HEK293T (cell line): ENCODE measurements around the gene LYPLA2.
"Not testable (repeated sequence)": the region's sequence is repeated elsewhere in the genome, so short reads cannot be mapped to it uniquely, and the experiment has no call there.

Experiments
- CTCF ChIA-PET: fragments of 350-600 bp; formaldehyde crosslinking; extraction: SDS; loops from one replicate; lab custom pipeline; 2021; ENCODE audit warnings: antibody characterized with exemption, inconsistent platforms; lab: Yijun Ruan, JAX
- POLR2A ChIA-PET: fragments of 350-600 bp; formaldehyde crosslinking; extraction: SDS; loops from one replicate; lab custom pipeline; 2020; ENCODE audit warnings: antibody characterized with exemption, inconsistent platforms; lab: Yijun Ruan, JAX
- DNase-seq: peaks from one replicate; pipeline ENCODE4 v3.0.0; 2012; ENCODE audit warnings: mixed read lengths; ENCODE audit errors: extremely low spot score
- ARNT ChIP-seq: fragments of 450-650 bp; IDR thresholded peaks from 2 replicates; pipeline ENCODE4 v1.6.1; 2017; ENCODE audit warnings: mild to moderate bottlenecking
- BHLHE40 ChIP-seq: fragments of 450-650 bp; IDR thresholded peaks from 2 replicates; pipeline ENCODE4 v1.6.1; 2016; ENCODE audit warnings: mild to moderate bottlenecking, moderate library complexity, borderline replicate concordance
- CTBP1 ChIP-seq: fragments of 450-650 bp; IDR thresholded peaks from 2 replicates; pipeline ENCODE4 v1.6.1; 2016; ENCODE audit warnings: borderline replicate concordance
- ELF4 ChIP-seq: fragments of 450-650 bp; IDR thresholded peaks from 2 replicates; pipeline ENCODE4 v1.6.1; 2017; ENCODE audit warnings: antibody characterized with exemption
- FOXA1 ChIP-seq: fragments of 450-650 bp; IDR thresholded peaks from 2 replicates; pipeline ENCODE4 v1.6.1; 2016; ENCODE audit warnings: mild to moderate bottlenecking
- FOXK2 ChIP-seq: fragments of 450-650 bp; IDR thresholded peaks from 2 replicates; pipeline ENCODE4 v1.6.1; 2016; ENCODE audit warnings: mild to moderate bottlenecking
- FOXM1 ChIP-seq: fragments of 450-650 bp; IDR thresholded peaks from 2 replicates; pipeline ENCODE4 v1.6.1; 2017; ENCODE audit warnings: mild to moderate bottlenecking, borderline replicate concordance
- HDGF ChIP-seq: fragments of 450-650 bp; IDR thresholded peaks from 2 replicates; pipeline ENCODE4 v1.6.1; 2017; ENCODE audit warnings: antibody characterized with exemption, borderline replicate concordance
- LEF1 ChIP-seq: fragments of 450-650 bp; IDR thresholded peaks from 2 replicates; pipeline ENCODE4 v1.6.1; 2017; ENCODE audit warnings: mild to moderate bottlenecking, borderline replicate concordance
- NFRKB ChIP-seq: fragments of 450-650 bp; IDR thresholded peaks from 2 replicates; pipeline ENCODE4 v1.6.1; 2016; ENCODE audit warnings: mild to moderate bottlenecking, moderate library complexity
- PKNOX1 ChIP-seq: fragments of 450-650 bp; IDR thresholded peaks from 2 replicates; pipeline ENCODE4 v1.6.1; 2016
- SP1 ChIP-seq: fragments of 450-650 bp; IDR thresholded peaks from 2 replicates; pipeline ENCODE4 v1.6.1; 2017
- SUZ12 ChIP-seq: fragments of 450-650 bp; IDR thresholded peaks from 2 replicates; pipeline ENCODE4 v1.6.1; 2016; ENCODE audit warnings: mild to moderate bottlenecking
- TARDBP ChIP-seq: fragments of 450-650 bp; IDR thresholded peaks from 2 replicates; pipeline ENCODE4 v1.6.1; 2016
- ZNF384 ChIP-seq: fragments of 450-650 bp; IDR thresholded peaks from 2 replicates; pipeline ENCODE4 v1.6.1; 2016

The LYPLA2 gene

GRCh38 chr1:23791516-23792047, 637 bp downstream of the LYPLA2 start:
- no peak for DNase-seq
- CTCF ChIA-PET: interaction anchor here (0.8 kb wide), 1 partner anchor 20 kb away, joined by 4 read pairs; no protein-coding TSS in a partner anchor
- POLR2A ChIA-PET: interaction anchor here (1.1 to 5.9 kb wide), 2 partner anchors 13 to 37 kb away, joined by 3 to 42 read pairs; partner anchors contain the start of gene PITHD1
- TF ChIP-seq ZNF384 (no peak), FOXK2 (no peak), BHLHE40 (no peak), FOXA1 (no peak), PKNOX1 (no peak), LEF1 (no peak), ARNT (no peak), HDGF (no peak), NFRKB (no peak), FOXM1 (no peak), SUZ12 (no peak), ELF4 (no peak)

- ChIA-PET POLR2A (interaction anchor here (5.9 kb wide), 1 partner anchor 13 kb away, joined by 42 read pairs; the partner anchor contains the start of gene PITHD1), CTCF (interaction anchor here (0.8 to 1.4 kb wide), 2 partner anchors 20 to 21 kb away, joined by 3 to 4 read pairs; no protein-coding TSS in a partner anchor)
- TF ChIP-seq HDGF (no peak), FOXK2 (no peak)
- DNase-seq: no peak
Observed at GRCh38 chr1:23792151-23792945, 1.4 kb downstream of the LYPLA2 start.

- TF ChIP-seq BHLHE40: no peak
- TF ChIP-seq LEF1: no peak
- no peak for TF ChIP-seq ZNF384
- no peak for TF ChIP-seq HDGF
- no peak for TF ChIP-seq ARNT
- TF ChIP-seq NFRKB: no peak
- no peak for TF ChIP-seq FOXK2
- no peak for TF ChIP-seq SUZ12
- no peak for TF ChIP-seq CTBP1
- TF ChIP-seq FOXA1: no peak
- no peak for TF ChIP-seq ELF4
- TF ChIP-seq FOXM1: no peak
- no peak for TF ChIP-seq SP1
- no peak for TF ChIP-seq TARDBP
- ChIA-PET POLR2A (interaction anchor here (1.2 to 5.9 kb wide), 2 partner anchors 14 to 15 kb away, joined by 4 to 42 read pairs; partner anchors contain the start of gene PITHD1), CTCF (interaction anchor here (1.4 kb wide), 1 partner anchor 22 kb away, joined by 3 read pairs; no protein-coding TSS in a partner anchor)
- DNase-seq: no peak
Observed at GRCh38 chr1:23793018-23793781, 2.3 kb downstream of the LYPLA2 start.

- POLR2A ChIA-PET: interaction anchor here (1.2 kb wide), 1 partner anchor 15 kb away, joined by 4 read pairs; the partner anchor contains the start of gene PITHD1
- CTCF ChIA-PET: interaction anchor here (1.4 kb wide), 1 partner anchor 22 kb away, joined by 3 read pairs; no protein-coding TSS in a partner anchor
- no peak for DNase-seq
- no peak for TF ChIP-seq ARNT
- TF ChIP-seq SUZ12: no peak
- TF ChIP-seq FOXK2: no peak
- no peak for TF ChIP-seq FOXM1
- no peak for TF ChIP-seq NFRKB
- no peak for TF ChIP-seq ELF4
- TF ChIP-seq ZNF384: no peak
- no peak for TF ChIP-seq FOXA1
- no peak for TF ChIP-seq PKNOX1
- TF ChIP-seq SP1: no peak
- no peak for TF ChIP-seq CTBP1
- TF ChIP-seq BHLHE40: no peak
- no peak for TF ChIP-seq TARDBP
Observed at GRCh38 chr1:23793861-23794731, 3.2 kb downstream of the LYPLA2 start.

GRCh38 chr1:23794732-23795182, 3.8 kb downstream of the LYPLA2 start:
- DNase-seq, CTCF ChIA-PET: not testable (repeated sequence)
- POLR2A ChIA-PET: interaction anchor here (1.2 kb wide), 1 partner anchor 16 kb away, joined by 4 read pairs; the partner anchor contains the start of gene PITHD1
